ENCODE measurements around the gene PRELID3B.

Gene PRELID3B

DNA sequence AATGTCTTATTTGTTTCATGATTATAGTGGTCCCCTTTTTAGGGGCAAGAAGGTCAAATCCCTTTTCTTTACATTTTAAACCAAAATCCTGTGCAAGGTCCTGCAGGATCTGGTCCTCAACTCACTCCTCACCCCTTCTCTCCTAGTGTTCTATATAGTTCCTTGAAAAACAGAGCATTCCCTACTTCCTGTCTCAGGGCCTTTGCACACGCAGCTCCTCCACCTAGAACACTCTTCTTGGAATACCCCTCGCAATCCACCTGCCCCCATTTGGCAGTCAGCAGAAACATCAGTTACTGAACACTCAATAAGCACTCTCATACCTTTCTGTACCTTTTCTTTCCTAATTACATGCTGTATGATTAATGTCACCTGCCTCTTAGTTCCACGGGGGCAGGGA is 7.2 kb downstream of the PRELID3B start:
- H3K27me3 ChIP-seq (ENCODE audit: insufficient read depth, low read length): no peaks in the 10 kb centered on the region
- no peak overlapping the region for H3K9ac ChIP-seq (ENCODE audit: low read length)
- no peak overlapping the region for H2AFZ ChIP-seq (ENCODE audit: low read length)
- H4K20me1 ChIP-seq (ENCODE audit: insufficient read depth, low read length): 0 out of 2 replicates have a peak, but pooled peaks cover 3% of the 10 kb centered on the region
- H3K27ac ChIP-seq (ENCODE audit: low read depth, low read length, poor library complexity, severe bottlenecking): no peak overlapping the region
- H3K4me2 ChIP-seq (ENCODE audit: low read length): no peak overlapping the region
- H3K9me2 ChIP-seq (ENCODE audit: low read depth, low read length): no peaks in the 10 kb centered on the region
- H3K79me2 ChIP-seq (ENCODE audit: insufficient read depth, low read length): peaks cover 45% of the 10 kb centered on the region
- no peak overlapping the region for H3K4me3 ChIP-seq (ENCODE audit: low read depth, low read length, poor library complexity, severe bottlenecking)
- H3K36me3 ChIP-seq (ENCODE audit: insufficient read depth, low read length): peaks cover 81% of the 10 kb centered on the region
- H3K4me1 ChIP-seq (ENCODE audit: insufficient read depth, low read length, severe bottlenecking): peaks cover 40% of the 10 kb centered on the region
- H3F3A ChIP-seq (ENCODE audit: insufficient read depth, low read length): peaks cover 13% of the 10 kb centered on the region
- TF ChIP-seq, protein P1, sequence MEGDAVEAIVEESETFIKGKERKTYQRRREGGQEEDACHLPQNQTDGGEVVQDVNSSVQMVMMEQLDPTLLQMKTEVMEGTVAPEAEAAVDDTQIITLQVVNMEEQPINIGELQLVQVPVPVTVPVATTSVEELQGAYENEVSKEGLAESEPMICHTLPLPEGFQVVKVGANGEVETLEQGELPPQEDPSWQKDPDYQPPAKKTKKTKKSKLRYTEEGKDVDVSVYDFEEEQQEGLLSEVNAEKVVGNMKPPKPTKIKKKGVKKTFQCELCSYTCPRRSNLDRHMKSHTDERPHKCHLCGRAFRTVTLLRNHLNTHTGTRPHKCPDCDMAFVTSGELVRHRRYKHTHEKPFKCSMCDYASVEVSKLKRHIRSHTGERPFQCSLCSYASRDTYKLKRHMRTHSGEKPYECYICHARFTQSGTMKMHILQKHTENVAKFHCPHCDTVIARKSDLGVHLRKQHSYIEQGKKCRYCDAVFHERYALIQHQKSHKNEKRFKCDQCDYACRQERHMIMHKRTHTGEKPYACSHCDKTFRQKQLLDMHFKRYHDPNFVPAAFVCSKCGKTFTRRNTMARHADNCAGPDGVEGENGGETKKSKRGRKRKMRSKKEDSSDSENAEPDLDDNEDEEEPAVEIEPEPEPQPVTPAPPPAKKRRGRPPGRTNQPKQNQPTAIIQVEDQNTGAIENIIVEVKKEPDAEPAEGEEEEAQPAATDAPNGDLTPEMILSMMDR (IDR thresholded peaks at IDR 0.05; ENCODE audit: low read length): no peak
- TF ChIP-seq EZH2 (IDR thresholded peaks at IDR 0.05; ENCODE audit: borderline replicate concordance, low read length): no peak
- no peaks in the 10 kb centered on the region for H3K9me3 ChIP-seq (ENCODE audit: low read length)

DNA sequence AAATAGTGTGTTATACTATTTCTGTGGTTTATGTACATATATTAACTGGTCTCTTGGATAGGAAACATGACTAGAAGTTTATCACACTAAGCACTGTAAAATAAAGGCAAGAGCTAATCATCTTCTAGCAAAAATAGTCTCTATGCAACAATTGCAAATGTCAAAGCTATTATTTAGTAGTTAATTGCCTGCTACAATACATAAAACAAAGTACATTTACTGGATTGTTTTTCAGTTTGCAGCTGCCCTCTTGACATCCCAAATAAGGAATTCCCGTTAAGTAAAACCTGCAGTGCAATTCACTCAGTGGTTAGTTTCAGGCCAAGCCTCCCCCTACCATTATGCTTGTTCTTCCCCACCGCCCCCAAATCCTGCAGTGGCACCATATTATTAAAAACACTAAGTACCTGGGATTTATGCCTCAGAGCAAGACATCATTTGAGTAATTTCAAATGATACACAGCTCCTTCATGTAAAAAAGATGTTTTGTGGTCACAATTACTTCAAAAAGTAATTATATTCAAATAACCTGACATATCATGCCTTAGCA is 8.9 kb downstream of the PRELID3B start:
- Histone ChIP-seq H3K4me3 (ENCODE audit: low read depth, low read length, poor library complexity, severe bottlenecking) (no peak overlapping the region), H3K79me2 (ENCODE audit: insufficient read depth, low read length) (peaks cover 44% of the 10 kb centered on the region), H3K4me1 (ENCODE audit: insufficient read depth, low read length, severe bottlenecking) (peaks cover 40% of the 10 kb centered on the region), H2AFZ (ENCODE audit: low read length) (no peak overlapping the region), H3K27ac (ENCODE audit: low read depth, low read length, poor library complexity, severe bottlenecking) (no peak overlapping the region), H3K9me3 (ENCODE audit: low read length) (no peaks in the 10 kb centered on the region), H3K4me2 (ENCODE audit: low read length) (no peak overlapping the region), H3K9ac (ENCODE audit: low read length) (peak overlapping the region; percentile 76; the same call in 1 of the 2 replicates), H3K36me3 (ENCODE audit: insufficient read depth, low read length) (peaks cover 87% of the 10 kb centered on the region), H3F3A (ENCODE audit: insufficient read depth, low read length) (peaks cover 13% of the 10 kb centered on the region), H3K27me3 (ENCODE audit: insufficient read depth, low read length) (no peaks in the 10 kb centered on the region), H4K20me1 (ENCODE audit: insufficient read depth, low read length) (0 out of 2 replicates have a peak, but pooled peaks cover 3% of the 10 kb centered on the region), H3K9me2 (ENCODE audit: low read depth, low read length) (no peaks in the 10 kb centered on the region)
- no peak for TF ChIP-seq EZH2 (IDR thresholded peaks at IDR 0.05; ENCODE audit: borderline replicate concordance, low read length)
- TF ChIP-seq, protein P1 (IDR thresholded peaks at IDR 0.05; ENCODE audit: low read length): no peak

DNA sequence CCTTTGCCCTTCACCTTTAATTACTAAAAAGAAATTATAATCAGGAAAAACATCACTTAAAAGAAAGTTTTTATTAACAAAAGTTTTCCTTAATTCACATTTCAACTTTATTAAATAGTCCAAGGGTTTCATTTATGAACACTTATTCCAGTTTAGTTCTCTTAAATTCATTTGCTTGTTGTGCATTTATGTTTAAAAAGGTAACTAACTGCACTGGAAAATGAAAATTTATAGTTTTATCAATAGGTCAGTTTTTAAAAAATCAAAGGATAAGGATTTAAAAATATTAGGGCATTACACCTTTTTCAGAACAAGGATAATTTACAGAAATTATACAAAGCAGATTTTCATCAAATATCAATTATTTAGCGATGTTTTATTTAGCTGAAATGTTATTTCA is 9.5 kb downstream of the PRELID3B start:
- TF ChIP-seq, protein P1 (IDR thresholded peaks at IDR 0.05; ENCODE audit: low read length): no peak
- no peak for TF ChIP-seq EZH2 (IDR thresholded peaks at IDR 0.05; ENCODE audit: borderline replicate concordance, low read length)
- Histone ChIP-seq H3K9ac (ENCODE audit: low read length) (peak overlapping the region; percentile 76), H4K20me1 (ENCODE audit: insufficient read depth, low read length) (0 out of 2 replicates have a peak, but pooled peaks cover 3% of the 10 kb centered on the region), H3K9me3 (ENCODE audit: low read length) (no peaks in the 10 kb centered on the region), H3K4me3 (ENCODE audit: low read depth, low read length, poor library complexity, severe bottlenecking) (peak overlapping the region; percentile 93), H3K79me2 (ENCODE audit: insufficient read depth, low read length) (peaks cover 44% of the 10 kb centered on the region), H3K4me1 (ENCODE audit: insufficient read depth, low read length, severe bottlenecking) (peaks cover 44% of the 10 kb centered on the region), H3K9me2 (ENCODE audit: low read depth, low read length) (no peaks in the 10 kb centered on the region), H3K27ac (ENCODE audit: low read depth, low read length, poor library complexity, severe bottlenecking) (peak overlapping the region; percentile 44), H2AFZ (ENCODE audit: low read length) (no peak overlapping the region), H3K36me3 (ENCODE audit: insufficient read depth, low read length) (peaks cover 87% of the 10 kb centered on the region), H3K4me2 (ENCODE audit: low read length) (peak overlapping the region; percentile 75), H3F3A (ENCODE audit: insufficient read depth, low read length) (peaks cover 13% of the 10 kb centered on the region), H3K27me3 (ENCODE audit: insufficient read depth, low read length) (no peaks in the 10 kb centered on the region)
